ENCODE data around the gene LAMP1. TPM values are rescaled to one million over a fixed set of nuclear protein-coding genes. Genes with fewer than 3 reads are reported as not detected.
A peak's percentile ranks its signal among the peaks of the same experiment; 100 is the strongest.

Gene LAMP1
- total and polyA plus RNA-seq, 2 of the 4 experiments (the other 2 are of a cell fraction), result 60.6 to 229 TPM

DNA sequence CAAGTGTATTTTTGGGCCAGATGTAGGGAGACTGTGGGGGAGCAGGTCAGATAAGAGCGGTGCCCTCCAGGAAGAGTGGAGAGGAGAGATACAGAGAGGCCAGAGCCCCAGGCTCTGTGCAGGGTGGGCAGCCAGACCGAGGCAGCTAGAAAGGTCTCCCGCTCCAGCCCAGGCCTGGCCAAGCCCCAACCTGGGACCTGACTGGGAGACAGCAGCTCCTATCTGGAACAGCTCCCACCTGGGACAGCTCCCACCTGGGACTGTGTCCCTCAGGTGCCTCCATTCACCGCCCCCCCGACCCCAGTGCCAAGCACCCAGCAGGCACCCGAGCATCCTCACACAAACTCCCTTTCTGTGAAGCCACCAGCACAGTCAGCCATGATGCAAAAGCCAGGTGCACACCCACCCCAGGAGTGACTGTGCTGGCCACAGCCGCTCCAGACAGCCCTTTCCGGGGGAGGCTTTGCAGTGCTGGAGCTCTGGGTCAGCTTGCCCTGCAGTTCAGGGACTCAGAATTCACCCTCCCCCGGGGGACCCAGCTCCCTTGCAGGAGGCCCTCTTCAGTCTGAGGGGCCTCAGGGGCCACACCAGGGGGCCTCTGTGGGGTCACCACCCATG lies 69.0 kb downstream of the LAMP1 start:
- no peak overlapping the region for H3K9ac ChIP-seq (ENCODE audit: low read depth, low read length)
- POLR2A ChIA-PET (ENCODE audit: unreplicated experiment), result no interaction called here

More for the DNA sequence above, 69.0 kb downstream of the LAMP1 start:
- no peaks in the 10 kb centered on the region for H3K36me3 ChIP-seq (ENCODE audit: control insufficient read depth, insufficient read depth, low read length)
- H3K18ac ChIP-seq (ENCODE audit: low read depth, low read length), result no peak overlapping the region
- H2BK5ac ChIP-seq (ENCODE audit: low read depth, low read length, poor library complexity, severe bottlenecking), result no peak overlapping the region
- H4K8ac ChIP-seq (ENCODE audit: low read depth in 2 of 2, low read length in 2 of 2), result no peak overlapping the region
- H3K4me1 ChIP-seq (ENCODE audit: control insufficient read depth, insufficient read depth, low read length), result no peaks in the 10 kb centered on the region; the same call in 1 of the 2 replicates
- H3K9me1 ChIP-seq (ENCODE audit: insufficient read depth, low read length), result no peaks in the 10 kb centered on the region
- CTCF ChIA-PET, result no interaction called here
- H3K27me3 ChIP-seq (ENCODE audit: control insufficient read depth, insufficient read depth, low read length), result peaks cover 31% of the 10 kb centered on the region
- H3K4me3 ChIP-seq (ENCODE audit: insufficient read depth, low read depth, low read length), result no peak overlapping the region
- H3K9me3 ChIP-seq (ENCODE audit: control insufficient read depth, insufficient read depth, low read length), result no peaks in the 10 kb centered on the region
- no peak overlapping the region for H2AK9ac ChIP-seq (replicated peaks; ENCODE audit: low read depth, low read length, poor library complexity)
- BruUV-seq (replicated peaks), result no TSS peak
- no peaks in the 10 kb centered on the region for H4K20me1 ChIP-seq (ENCODE audit: insufficient read depth, low read length)
- no peak overlapping the region for H3K27ac ChIP-seq (ENCODE audit: insufficient read depth, low read length)
- H2BK15ac ChIP-seq (ENCODE audit: low read depth, low read length), result no peak overlapping the region
- dilution Hi-C loops (cut with HindIII; ENCODE audit: low sequenced_read_pairs, unreplicated experiment) (no loop called here), in situ Hi-C loops (cut with MboI; ENCODE audit: low sequenced_read_pairs) (no loop called here), intact Hi-C loops (cut with micrococcal nuclease) (no loop called here)
- H4K91ac ChIP-seq (ENCODE audit: insufficient read depth, low read depth, low read length), result no peak overlapping the region
- H4K5ac ChIP-seq (ENCODE audit: low read depth, low read length), result no peak overlapping the region
- H2AFZ ChIP-seq (replicated peaks; ENCODE audit: low read length, poor library complexity), result no peak overlapping the region
- no peak overlapping the region for H2AK5ac ChIP-seq (ENCODE audit: low read depth, low read length)
- H3K56ac ChIP-seq (ENCODE audit: extremely low read depth, insufficient read depth, low read length), result no peak overlapping the region
- 81% methylated on average over 5 of the region's 9 CpGs; no CpG with 5 or more reads in 1 of the 2 experiments for WGBS, 2 experiments (ENCODE audit: extremely low coverage in 2 of 2, insufficient read length in 1 of 2)
- no peak overlapping the region for H3K4ac ChIP-seq (ENCODE audit: low read depth, low read length)
- H3K14ac ChIP-seq (replicated peaks; ENCODE audit: low read depth, low read length), result no peak overlapping the region
- DNase-seq, result peak; percentile 18
- H3K23ac ChIP-seq (ENCODE audit: low read depth, low read length), result no peak overlapping the region
- no peak overlapping the region for H2BK20ac ChIP-seq (ENCODE audit: low read depth, low read length)
- TF ChIP-seq CHD1 (IDR thresholded peaks at IDR 0.05; ENCODE audit: low read depth, low read length) (no peak), MXI1 (IDR thresholded peaks at IDR 0.05; ENCODE audit: borderline replicate concordance, low read depth, low read length) (no peak), POLR2A (IDR thresholded peaks at IDR 0.05; ENCODE audit: low read depth, low read length) (no peak), NFE2L2 (IDR thresholded peaks at IDR 0.05; ENCODE audit: low read depth, low read length) (no peak), BHLHE40 (IDR thresholded peaks at IDR 0.05; ENCODE audit: low read depth, low read length) (no peak), CEBPB (IDR thresholded peaks at IDR 0.05; ENCODE audit: low read depth, low read length) (no peak), FOS (IDR thresholded peaks at IDR 0.05; ENCODE audit: low read depth, low read length) (no peak), RAD21 (IDR thresholded peaks at IDR 0.05; ENCODE audit: low read length) (no peak), RCOR1 (IDR thresholded peaks at IDR 0.05; ENCODE audit: insufficient replicate concordance, low read length) (no peak), ELK1 (IDR thresholded peaks at IDR 0.05; ENCODE audit: borderline replicate concordance, low read depth, low read length) (no peak), MAZ (IDR thresholded peaks at IDR 0.05; ENCODE audit: borderline replicate concordance, low read depth, low read length) (no peak), MAFK (IDR thresholded peaks at IDR 0.05; ENCODE audit: low read depth, low read length) (no peak), USF2 (IDR thresholded peaks at IDR 0.05; ENCODE audit: low read depth, low read length) (no peak), SMC3 (IDR thresholded peaks at IDR 0.05; ENCODE audit: low read depth, low read length) (no peak), RFX5 (IDR thresholded peaks at IDR 0.05; ENCODE audit: low read depth, low read length) (no peak)
- TF ChIP-seq, protein P1, sequence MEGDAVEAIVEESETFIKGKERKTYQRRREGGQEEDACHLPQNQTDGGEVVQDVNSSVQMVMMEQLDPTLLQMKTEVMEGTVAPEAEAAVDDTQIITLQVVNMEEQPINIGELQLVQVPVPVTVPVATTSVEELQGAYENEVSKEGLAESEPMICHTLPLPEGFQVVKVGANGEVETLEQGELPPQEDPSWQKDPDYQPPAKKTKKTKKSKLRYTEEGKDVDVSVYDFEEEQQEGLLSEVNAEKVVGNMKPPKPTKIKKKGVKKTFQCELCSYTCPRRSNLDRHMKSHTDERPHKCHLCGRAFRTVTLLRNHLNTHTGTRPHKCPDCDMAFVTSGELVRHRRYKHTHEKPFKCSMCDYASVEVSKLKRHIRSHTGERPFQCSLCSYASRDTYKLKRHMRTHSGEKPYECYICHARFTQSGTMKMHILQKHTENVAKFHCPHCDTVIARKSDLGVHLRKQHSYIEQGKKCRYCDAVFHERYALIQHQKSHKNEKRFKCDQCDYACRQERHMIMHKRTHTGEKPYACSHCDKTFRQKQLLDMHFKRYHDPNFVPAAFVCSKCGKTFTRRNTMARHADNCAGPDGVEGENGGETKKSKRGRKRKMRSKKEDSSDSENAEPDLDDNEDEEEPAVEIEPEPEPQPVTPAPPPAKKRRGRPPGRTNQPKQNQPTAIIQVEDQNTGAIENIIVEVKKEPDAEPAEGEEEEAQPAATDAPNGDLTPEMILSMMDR (conservative IDR thresholded peaks at IDR 0.05; ENCODE audit: low read depth, low read length), result no peak
- H3K79me1 ChIP-seq (ENCODE audit: low read depth in 1 of 2, low read length in 2 of 2), result no peaks in the 10 kb centered on the region
- ATAC-seq (ENCODE audit: low read depth), result no peak
- no peak overlapping the region for H3K4me2 ChIP-seq (ENCODE audit: low read depth, low read length)
- H2BK120ac ChIP-seq (ENCODE audit: low read depth, low read length), result no peak overlapping the region
